IMR-90 (cell line): ENCODE data around the gene CACNB2.

Experiments used
- BHLHE40 ChIP-seq: fragments of 150-350 bp; IDR thresholded peaks from 2 replicates; pipeline ENCODE4 v1.6.1; 2016; ENCODE audit warnings: mild to moderate bottlenecking, low read depth, low read length
- CEBPB ChIP-seq: IDR thresholded peaks from 2 replicates; pipeline ENCODE4 v1.6.1; 2012; ENCODE audit warnings: low read depth, low read length, improper control_type of control experiment
- CHD1 ChIP-seq: IDR thresholded peaks from 2 replicates; pipeline ENCODE4 v1.6.1; 2012; ENCODE audit warnings: low read depth, low read length, improper control_type of control experiment
- ELK1 ChIP-seq: fragments of 150-350 bp; IDR thresholded peaks from 2 replicates; pipeline ENCODE4 v1.6.1; 2016; ENCODE audit warnings: low read depth, mild to moderate bottlenecking, low read length, moderate library complexity, borderline replicate concordance
- MAFK ChIP-seq: IDR thresholded peaks from 2 replicates; pipeline ENCODE4 v1.6.1; 2012; ENCODE audit warnings: low read depth, low read length, improper control_type of control experiment
- MXI1 ChIP-seq: IDR thresholded peaks from 2 replicates; pipeline ENCODE4 v1.6.1; 2012; ENCODE audit warnings: low read depth, mild to moderate bottlenecking, low read length, moderate library complexity, borderline replicate concordance
- POLR2A ChIP-seq: IDR thresholded peaks from 2 replicates; pipeline ENCODE4 v1.6.1; 2012; ENCODE audit warnings: mild to moderate bottlenecking, low read depth, low read length
- RAD21 ChIP-seq: IDR thresholded peaks from 2 replicates; pipeline ENCODE4 v1.6.1; 2012; ENCODE audit warnings: low read length, improper control_type of control experiment
- RCOR1 ChIP-seq: IDR thresholded peaks from 2 replicates; pipeline ENCODE4 v1.6.1; 2012; ENCODE audit warnings: mild to moderate bottlenecking, low read length, improper control_type of control experiment; ENCODE audit not compliant: insufficient replicate concordance
- RFX5 ChIP-seq: IDR thresholded peaks from 2 replicates; pipeline ENCODE4 v1.8.0; 2012; ENCODE audit warnings: low read depth, mild to moderate bottlenecking, low read length, moderate library complexity
- SMC3 ChIP-seq: fragments of 150-350 bp; IDR thresholded peaks from 2 replicates; pipeline ENCODE4 v1.6.1; 2016; ENCODE audit warnings: low read depth, mild to moderate bottlenecking, antibody characterized with exemption, low read length, moderate library complexity
- TF ChIP-seq, protein P1 (sequence below): conservative IDR thresholded peaks from 2 replicates; pipeline ENCODE4 v1.5.1; 2012; ENCODE audit warnings: mild to moderate bottlenecking, low read depth, low read length, improper control_type of control experiment

DNA sequence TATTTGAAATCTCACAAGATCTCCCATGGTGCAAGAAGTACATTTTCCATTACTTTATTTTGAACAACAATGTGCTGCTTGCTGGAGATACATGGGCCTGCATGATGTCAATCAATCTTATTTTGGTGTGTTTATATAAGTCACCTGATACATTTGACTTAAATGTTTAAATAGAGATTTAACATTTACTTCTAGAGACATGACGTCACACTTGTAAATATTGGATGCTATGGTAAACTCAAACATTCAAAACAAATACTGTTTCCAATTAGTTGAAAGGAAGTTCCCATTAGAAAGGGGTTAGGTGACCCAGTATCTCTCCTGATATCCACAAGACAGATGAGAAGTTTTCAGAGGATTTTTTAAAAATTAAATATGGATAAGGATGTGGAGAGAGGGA is 296.7 kb downstream of the CACNB2 start:
- no peak for TF ChIP-seq MAFK
- TF ChIP-seq, protein P1, sequence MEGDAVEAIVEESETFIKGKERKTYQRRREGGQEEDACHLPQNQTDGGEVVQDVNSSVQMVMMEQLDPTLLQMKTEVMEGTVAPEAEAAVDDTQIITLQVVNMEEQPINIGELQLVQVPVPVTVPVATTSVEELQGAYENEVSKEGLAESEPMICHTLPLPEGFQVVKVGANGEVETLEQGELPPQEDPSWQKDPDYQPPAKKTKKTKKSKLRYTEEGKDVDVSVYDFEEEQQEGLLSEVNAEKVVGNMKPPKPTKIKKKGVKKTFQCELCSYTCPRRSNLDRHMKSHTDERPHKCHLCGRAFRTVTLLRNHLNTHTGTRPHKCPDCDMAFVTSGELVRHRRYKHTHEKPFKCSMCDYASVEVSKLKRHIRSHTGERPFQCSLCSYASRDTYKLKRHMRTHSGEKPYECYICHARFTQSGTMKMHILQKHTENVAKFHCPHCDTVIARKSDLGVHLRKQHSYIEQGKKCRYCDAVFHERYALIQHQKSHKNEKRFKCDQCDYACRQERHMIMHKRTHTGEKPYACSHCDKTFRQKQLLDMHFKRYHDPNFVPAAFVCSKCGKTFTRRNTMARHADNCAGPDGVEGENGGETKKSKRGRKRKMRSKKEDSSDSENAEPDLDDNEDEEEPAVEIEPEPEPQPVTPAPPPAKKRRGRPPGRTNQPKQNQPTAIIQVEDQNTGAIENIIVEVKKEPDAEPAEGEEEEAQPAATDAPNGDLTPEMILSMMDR: no peak
- TF ChIP-seq POLR2A: no peak
- TF ChIP-seq BHLHE40: no peak
- no peak for TF ChIP-seq CEBPB
- TF ChIP-seq MXI1: no peak
- no peak for TF ChIP-seq SMC3
- no peak for TF ChIP-seq RAD21
- no peak for TF ChIP-seq ELK1
- TF ChIP-seq CHD1: no peak
- no peak for TF ChIP-seq RFX5
- TF ChIP-seq RCOR1: no peak
